ENCODE results near the gene RREB1. TPM values are rescaled to one million over a fixed set of nuclear protein-coding genes. Genes with fewer than 3 reads are reported as not detected.

Gene RREB1
- total RNA-seq, 2 donors from 2014 or later = 16.0 to 16.4 TPM

DNA sequence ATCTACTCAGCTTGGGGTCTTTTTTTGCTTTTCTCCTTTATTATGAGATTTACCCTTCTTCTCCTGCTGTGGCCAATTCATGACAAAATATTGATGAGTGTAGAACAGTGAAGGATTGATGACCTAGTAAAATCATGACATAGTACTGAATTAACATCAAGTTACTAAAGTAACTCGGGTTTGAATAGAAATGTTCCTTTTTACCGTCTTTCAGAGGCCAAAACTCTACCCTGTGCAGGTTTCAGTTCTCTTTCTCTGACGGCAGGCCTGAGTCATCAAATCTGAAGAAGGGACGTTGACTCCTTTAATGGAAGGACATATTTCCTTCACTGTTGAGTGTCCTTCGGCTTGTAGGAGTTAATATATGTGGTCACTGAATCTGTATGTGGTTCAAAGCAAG, 80.7 kb downstream of the RREB1 start:
- peak in 1 of 2 donors; percentile 48 for ATAC-seq (replicated peaks in 1 of 2)
- H3K9me3 Mint-ChIP-seq = no peaks in the 10 kb centered on the region
- peak overlapping the region; percentile 80 for H3K27ac Mint-ChIP-seq
- H3K4me3 Mint-ChIP-seq = no peak overlapping the region
- H3K27me3 Mint-ChIP-seq (ENCODE audit: low read depth) = no peaks in the 10 kb centered on the region
- peaks cover 5 to 37% of the 10 kb centered on the region in 2 donors for H3K36me3 Mint-ChIP-seq (ENCODE audit: insufficient read depth in 2 of 2)
- no peak for DNase-seq
- H3K4me1 Mint-ChIP-seq (ENCODE audit: low read depth) = peaks cover 12% of the 10 kb centered on the region

DNA sequence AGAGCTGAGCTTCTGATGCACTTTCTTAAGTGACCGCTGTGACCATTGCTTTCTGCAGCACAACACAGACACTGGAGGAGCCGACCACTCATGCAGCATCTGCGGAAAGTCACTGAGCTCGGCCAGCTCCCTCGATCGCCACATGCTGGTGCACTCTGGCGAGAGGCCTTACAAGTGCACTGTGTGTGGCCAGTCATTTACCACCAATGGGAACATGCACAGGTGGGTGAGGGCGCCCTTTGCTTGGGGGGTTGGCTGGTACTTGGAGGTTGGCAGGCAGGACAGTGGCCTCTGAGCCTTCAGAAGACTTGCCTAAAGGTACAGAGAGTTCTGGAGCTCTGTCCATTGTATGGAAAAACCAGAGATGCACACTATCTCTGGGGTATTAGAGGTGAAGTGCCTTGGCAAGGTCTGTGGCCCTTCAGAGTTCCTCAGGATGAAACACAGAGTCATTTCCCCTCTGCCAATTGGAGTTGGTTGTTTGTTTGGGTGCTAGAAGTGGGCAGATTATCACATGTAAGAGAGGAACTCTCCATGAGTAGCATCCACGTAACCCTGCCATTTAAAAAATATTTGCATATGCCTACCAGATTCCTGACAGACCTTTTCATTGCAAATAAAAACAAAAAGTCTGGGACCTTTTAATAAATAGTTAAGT, 81.5 kb downstream of the RREB1 start:
- Mint-ChIP-seq H3K9me3 (no peaks in the 10 kb centered on the region), H3K4me3 (no peak overlapping the region), H3K27me3 (ENCODE audit: low read depth) (no peaks in the 10 kb centered on the region), H3K36me3 (ENCODE audit: insufficient read depth in 2 of 2) (peaks cover 5 to 37% of the 10 kb centered on the region in 2 donors), H3K27ac (no peak overlapping the region), H3K4me1 (ENCODE audit: low read depth) (peaks cover 12% of the 10 kb centered on the region)
- ATAC-seq (replicated peaks in 1 of 2) (no peak), DNase-seq (no peak)

DNA sequence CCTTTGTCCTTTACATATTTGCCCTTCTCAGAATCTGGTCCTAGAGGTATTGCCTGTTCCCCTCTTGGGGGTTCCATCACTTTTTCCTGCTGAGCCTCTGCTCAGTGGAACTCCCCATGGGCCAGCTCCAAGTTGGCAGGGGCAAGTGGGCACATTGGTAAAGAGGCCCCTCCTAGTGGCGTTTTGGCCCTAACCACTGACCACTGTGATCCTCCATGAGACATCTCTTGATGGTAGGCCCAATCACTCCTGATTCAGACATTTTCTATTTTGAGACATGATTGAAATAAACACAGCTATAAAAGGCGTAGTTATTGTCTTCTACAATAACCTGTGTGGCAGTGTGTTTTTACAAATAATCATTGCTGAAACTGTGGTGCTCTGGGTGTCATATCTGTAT, 83.0 kb downstream of the RREB1 start:
- DNase-seq (no peak), ATAC-seq (replicated peaks in 1 of 2) (no peak)
- peaks cover 19% of the 10 kb centered on the region for H3K4me1 Mint-ChIP-seq (ENCODE audit: low read depth)
- peaks cover 5 to 35% of the 10 kb centered on the region in 2 donors for H3K36me3 Mint-ChIP-seq (ENCODE audit: insufficient read depth in 2 of 2)
- H3K27ac Mint-ChIP-seq = no peak overlapping the region
- H3K4me3 Mint-ChIP-seq = no peak overlapping the region
- H3K27me3 Mint-ChIP-seq (ENCODE audit: low read depth) = no peaks in the 10 kb centered on the region
- H3K9me3 Mint-ChIP-seq = no peaks in the 10 kb centered on the region

DNA sequence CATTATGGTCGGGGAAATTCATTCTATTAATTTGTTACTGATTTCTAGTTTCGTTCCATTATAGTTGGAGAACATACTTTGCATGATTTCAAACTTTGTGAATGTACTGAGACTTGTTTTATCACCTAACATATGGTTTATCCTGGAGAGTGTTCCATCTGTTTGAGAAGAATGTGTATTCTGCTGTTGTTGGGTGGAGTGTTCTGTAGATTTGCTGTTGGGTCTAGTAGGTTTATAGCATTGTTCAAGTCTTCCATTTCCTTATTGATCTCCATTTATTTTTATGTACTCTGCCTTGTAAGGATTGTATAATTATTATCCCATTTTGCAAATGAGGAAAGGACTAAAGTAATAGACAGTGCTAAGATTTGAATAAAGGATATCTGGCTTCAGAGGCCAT, 85.4 kb downstream of the RREB1 start:
- Mint-ChIP-seq H3K27me3 (ENCODE audit: low read depth) (no peaks in the 10 kb centered on the region), H3K4me3 (no peak overlapping the region), H3K9me3 (no peaks in the 10 kb centered on the region), H3K36me3 (ENCODE audit: insufficient read depth in 2 of 2) (peaks cover 5 to 36% of the 10 kb centered on the region in 2 donors), H3K27ac (no peak overlapping the region), H3K4me1 (ENCODE audit: low read depth) (peaks cover 33% of the 10 kb centered on the region)
- ATAC-seq (replicated peaks in 1 of 2) (no peak), DNase-seq (no peak)

DNA sequence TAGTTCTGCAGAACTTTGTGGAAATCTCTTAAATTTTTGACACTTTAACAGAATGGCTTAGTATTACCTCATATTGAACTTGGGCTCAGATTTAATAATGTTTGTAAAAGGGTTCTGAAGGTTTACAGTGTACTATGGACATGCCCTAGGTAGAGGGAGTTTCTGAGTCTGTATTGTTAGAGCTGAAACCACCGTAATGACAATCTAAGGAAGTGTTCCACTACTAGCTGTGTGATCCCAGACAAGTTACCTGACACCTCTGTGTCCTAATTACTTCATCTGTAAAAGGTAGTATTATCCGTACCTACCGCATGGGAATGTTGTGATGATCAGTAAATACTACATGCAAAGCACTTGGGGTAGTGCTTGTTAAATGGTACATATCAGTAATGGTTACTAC, 86.9 kb downstream of the RREB1 start:
- Mint-ChIP-seq H3K9me3 (no peaks in the 10 kb centered on the region), H3K27ac (no peak overlapping the region), H3K27me3 (ENCODE audit: low read depth) (no peaks in the 10 kb centered on the region), H3K4me1 (ENCODE audit: low read depth) (peaks cover 33% of the 10 kb centered on the region), H3K4me3 (no peak overlapping the region), H3K36me3 (ENCODE audit: insufficient read depth in 2 of 2) (peaks cover 4 to 27% of the 10 kb centered on the region in 2 donors)
- DNase-seq (no peak), ATAC-seq (replicated peaks in 1 of 2) (no peak)

DNA sequence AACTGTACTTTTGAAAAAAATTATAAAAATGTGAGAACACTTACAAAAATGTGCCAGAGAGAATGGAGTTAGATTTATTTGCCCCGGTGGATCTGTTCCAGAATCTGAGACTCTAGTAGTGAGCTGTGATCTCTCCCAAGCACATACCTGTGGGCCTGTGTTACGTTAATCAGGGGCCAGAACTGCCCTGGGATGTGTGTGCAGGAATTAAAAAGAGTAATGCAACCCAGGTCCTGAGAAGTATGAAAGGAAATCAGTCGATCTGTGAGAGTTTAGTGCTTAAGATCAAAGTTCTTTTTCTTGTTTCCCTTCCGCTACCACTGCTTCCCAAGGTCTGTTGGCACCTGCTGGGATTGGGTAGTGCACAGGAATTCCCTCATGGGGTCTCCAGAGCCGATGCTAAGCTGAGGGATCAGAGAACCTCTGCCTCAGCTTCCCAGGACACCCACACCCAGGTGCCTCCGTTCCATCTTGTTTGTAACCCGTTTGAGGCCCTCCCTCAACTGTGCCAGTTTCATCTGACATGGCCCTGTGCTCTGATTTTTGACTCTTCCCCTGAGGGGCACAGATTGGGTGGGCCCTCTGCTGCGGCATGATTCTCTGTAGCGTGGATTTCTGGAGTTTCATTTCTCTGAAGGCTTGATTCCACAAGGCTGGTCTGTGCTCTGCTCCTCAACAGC, 87.7 kb downstream of the RREB1 start:
- H3K4me3 Mint-ChIP-seq = peak overlapping the region; percentile 60 to 74
- DNase-seq (no peak), ATAC-seq (replicated peaks in 1 of 2) (peak in 1 of 2 donors; percentile 23)
- H3K36me3 Mint-ChIP-seq (ENCODE audit: insufficient read depth in 2 of 2) = peaks cover 4 to 21% of the 10 kb centered on the region in 2 donors
- no peak overlapping the region for H3K27ac Mint-ChIP-seq
- no peaks in the 10 kb centered on the region for H3K27me3 Mint-ChIP-seq (ENCODE audit: low read depth)
- H3K9me3 Mint-ChIP-seq = no peaks in the 10 kb centered on the region
- H3K4me1 Mint-ChIP-seq (ENCODE audit: low read depth) = peaks cover 35% of the 10 kb centered on the region

DNA sequence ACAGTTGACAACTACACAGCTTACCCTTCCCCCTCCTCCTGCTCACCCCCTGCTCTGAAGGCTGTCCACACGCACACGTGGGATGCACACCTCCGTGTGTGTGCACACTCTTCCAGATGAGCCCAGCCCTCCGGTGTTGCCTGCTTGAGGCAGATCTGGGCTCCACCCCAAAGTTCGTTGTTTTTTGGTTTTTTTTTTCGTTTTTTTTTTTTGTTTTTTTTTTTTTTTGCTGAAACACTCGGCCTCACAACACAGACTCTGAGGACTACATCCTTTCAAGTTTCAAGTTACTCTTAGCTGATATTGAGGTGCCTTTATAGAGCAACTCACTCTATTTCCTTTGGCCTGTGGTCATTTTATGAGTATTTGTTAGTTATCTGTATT, 88.2 kb downstream of the RREB1 start:
- no peaks in the 10 kb centered on the region for H3K27me3 Mint-ChIP-seq (ENCODE audit: low read depth)
- DNase-seq (no peak), ATAC-seq (replicated peaks in 1 of 2) (peak; percentile 54 to 55)
- peaks cover 0 to 17% of the 10 kb centered on the region in 2 donors for H3K36me3 Mint-ChIP-seq (ENCODE audit: insufficient read depth in 2 of 2)
- peak overlapping the region; percentile 60 for H3K27ac Mint-ChIP-seq
- H3K9me3 Mint-ChIP-seq = no peaks in the 10 kb centered on the region
- peak overlapping the region; percentile 60 to 74 for H3K4me3 Mint-ChIP-seq
- H3K4me1 Mint-ChIP-seq (ENCODE audit: low read depth) = peaks cover 35% of the 10 kb centered on the region

DNA sequence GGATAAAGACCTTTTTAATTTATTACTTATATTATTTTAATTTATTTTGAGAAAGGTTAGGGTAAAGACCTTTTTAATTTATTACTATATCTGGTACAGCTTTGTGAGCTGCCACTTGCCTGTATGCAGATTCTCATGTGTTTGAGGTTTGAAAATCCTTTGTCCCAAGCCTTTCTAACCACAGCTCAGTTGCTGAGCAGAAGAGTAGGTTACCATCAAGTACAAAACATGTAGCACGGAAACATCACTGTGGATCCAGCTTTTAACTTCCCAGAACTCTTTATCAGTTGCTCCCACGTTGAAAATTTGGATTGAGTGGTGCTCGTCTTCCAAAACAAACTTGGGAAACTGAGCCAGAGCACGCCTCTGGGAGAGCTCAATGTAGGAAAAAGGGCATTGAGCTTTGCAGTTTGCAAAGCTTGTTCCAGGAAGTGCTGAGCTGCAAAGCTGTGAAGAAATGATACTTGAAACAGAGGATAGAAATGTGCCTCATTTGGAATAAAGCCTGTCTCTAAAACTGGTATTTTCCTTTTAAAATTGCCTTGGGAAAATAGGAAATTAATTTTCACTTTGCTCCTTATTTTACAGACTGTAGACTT, 89.0 kb downstream of the RREB1 start:
- H3K9me3 Mint-ChIP-seq = no peaks in the 10 kb centered on the region
- no peak overlapping the region for H3K4me3 Mint-ChIP-seq
- no peak for ATAC-seq (replicated peaks in 1 of 2)
- peaks cover 39% of the 10 kb centered on the region for H3K4me1 Mint-ChIP-seq (ENCODE audit: low read depth)
- H3K36me3 Mint-ChIP-seq (ENCODE audit: insufficient read depth in 2 of 2) = peaks cover 0 to 15% of the 10 kb centered on the region in 2 donors
- no peak for DNase-seq
- H3K27me3 Mint-ChIP-seq (ENCODE audit: low read depth) = no peaks in the 10 kb centered on the region
- H3K27ac Mint-ChIP-seq = no peak overlapping the region

DNA sequence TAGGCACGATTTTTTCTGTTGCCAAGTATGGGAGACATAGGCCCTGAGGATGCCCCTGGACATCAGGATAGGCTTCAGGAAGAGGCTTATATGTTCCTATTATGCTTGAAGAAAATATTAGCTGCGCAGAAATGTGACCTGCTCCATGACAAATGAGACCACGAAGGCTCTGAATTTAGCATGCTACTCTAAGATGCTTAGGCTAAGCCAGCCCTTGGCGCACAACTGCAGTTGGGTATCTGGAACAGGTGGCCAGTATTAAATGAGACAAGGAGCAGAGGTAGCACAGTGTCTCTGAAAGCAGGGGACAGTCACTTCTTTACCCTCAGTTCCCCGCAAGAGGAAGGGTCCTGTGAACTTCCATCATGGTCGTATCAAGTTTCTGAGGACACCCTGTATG, 90.0 kb downstream of the RREB1 start:
- peaks cover 46% of the 10 kb centered on the region for H3K4me1 Mint-ChIP-seq (ENCODE audit: low read depth)
- no peak for ATAC-seq (replicated peaks in 1 of 2)

DNA sequence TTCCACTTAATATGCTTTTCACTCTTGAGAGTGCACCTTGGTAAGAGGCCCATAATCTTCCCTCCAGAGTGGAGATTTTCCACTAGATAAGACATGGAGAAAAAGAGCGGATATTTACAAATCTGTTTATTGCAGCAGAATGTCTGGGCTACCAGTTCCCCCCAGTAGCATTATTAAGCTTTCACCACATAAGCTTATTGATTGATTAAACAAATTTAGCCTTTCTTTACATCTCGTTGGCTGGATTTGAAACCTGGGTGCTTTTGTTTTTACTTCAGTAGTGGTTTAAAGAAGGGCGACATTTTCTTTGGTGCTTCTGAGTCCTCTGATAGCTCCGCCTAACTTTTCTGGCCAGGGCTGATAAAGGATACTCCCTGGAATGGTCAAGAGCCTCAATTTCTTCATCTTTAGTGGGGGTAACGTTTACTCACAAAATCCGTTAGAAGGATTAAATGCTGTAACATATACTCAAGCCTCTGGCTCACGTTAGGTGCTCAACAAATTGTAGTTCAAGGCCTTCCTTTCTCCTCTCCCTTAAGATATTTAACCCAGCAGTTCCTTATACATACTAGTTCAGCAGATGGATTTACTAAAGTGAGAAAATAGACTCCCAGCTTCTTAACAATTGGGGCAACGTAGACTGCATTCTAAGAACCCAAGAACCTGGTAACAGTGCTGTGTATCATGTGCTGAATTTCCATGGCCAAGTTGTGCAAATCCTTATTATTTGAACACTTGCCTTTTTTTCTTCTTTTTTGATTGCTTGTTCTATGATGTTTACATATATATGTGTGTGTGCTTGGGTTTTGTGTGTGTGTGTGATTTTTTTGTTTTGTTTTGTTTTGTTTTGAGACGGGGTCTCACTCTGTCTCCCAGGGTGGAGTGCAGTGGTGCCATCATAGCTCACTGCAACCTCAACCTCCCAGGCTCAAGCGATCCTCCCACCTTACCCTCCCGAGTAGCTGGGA, 91.4 kb downstream of the RREB1 start:
- DNase-seq (no peak), ATAC-seq (replicated peaks in 1 of 2) (no peak)
- Mint-ChIP-seq H3K4me3 (no peak overlapping the region), H3K9me3 (no peaks in the 10 kb centered on the region), H3K27ac (no peak overlapping the region), H3K4me1 (ENCODE audit: low read depth) (peaks cover 48% of the 10 kb centered on the region), H3K27me3 (ENCODE audit: low read depth) (no peaks in the 10 kb centered on the region), H3K36me3 (ENCODE audit: insufficient read depth in 2 of 2) (peaks cover 2 to 3% of the 10 kb centered on the region in 2 donors)

More for the DNA sequence above, 90.0 kb downstream of the RREB1 start:
- no peak overlapping the region for H3K4me3 Mint-ChIP-seq
- H3K36me3 Mint-ChIP-seq (ENCODE audit: insufficient read depth in 2 of 2) = peaks cover 3 to 10% of the 10 kb centered on the region in 2 donors
- H3K9me3 Mint-ChIP-seq = no peaks in the 10 kb centered on the region
- H3K27ac Mint-ChIP-seq = no peak overlapping the region
- DNase-seq = no peak
- no peaks in the 10 kb centered on the region for H3K27me3 Mint-ChIP-seq (ENCODE audit: low read depth)

DNA sequence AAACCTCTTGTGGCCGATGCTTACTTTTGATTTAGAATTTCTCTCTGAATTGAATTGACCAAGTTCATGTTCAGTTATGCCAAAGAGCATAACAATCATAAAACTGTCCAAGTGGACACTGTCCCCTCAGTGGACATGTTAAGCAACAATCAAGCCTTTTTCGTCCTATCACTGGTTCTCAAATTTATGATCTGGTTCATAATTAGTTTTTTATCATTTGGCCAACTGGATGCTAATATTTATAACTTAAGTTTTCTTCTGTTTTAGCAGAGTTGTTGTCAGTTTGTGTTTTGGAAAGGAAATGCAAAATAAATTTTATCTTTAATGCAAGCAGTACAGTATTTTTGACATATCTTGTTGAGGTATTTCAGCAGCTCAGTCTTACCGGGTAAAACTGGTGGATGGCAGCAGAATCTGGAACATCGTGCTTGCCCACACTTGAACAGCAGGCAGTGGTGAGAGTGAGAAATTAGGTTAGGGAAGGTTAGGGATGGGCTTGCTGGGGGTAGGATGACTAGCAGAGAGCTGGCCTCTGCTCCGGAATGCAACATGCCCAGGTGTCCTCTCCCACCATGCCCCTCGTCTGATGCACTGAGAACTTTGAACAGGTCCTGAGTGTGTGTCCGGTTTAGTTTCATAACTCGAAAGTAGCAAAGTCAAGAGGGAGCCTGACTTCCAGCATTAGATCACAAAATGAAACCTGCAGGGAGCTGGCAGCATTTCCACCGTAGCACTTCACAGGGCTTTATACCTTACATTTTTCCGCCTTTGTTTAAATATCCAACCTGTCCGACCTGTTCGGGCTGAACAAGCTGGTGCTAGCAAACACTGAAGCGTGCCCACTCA, 93.1 kb downstream of the RREB1 start:
- Mint-ChIP-seq H3K4me3 (no peak overlapping the region), H3K9me3 (no peaks in the 10 kb centered on the region), H3K4me1 (ENCODE audit: low read depth) (peaks cover 40% of the 10 kb centered on the region), H3K27ac (no peak overlapping the region), H3K27me3 (ENCODE audit: low read depth) (no peaks in the 10 kb centered on the region), H3K36me3 (ENCODE audit: insufficient read depth in 2 of 2) (peaks cover under 1 to 3% of the 10 kb centered on the region in 2 donors)
- DNase-seq (no peak), ATAC-seq (replicated peaks in 1 of 2) (no peak)

DNA sequence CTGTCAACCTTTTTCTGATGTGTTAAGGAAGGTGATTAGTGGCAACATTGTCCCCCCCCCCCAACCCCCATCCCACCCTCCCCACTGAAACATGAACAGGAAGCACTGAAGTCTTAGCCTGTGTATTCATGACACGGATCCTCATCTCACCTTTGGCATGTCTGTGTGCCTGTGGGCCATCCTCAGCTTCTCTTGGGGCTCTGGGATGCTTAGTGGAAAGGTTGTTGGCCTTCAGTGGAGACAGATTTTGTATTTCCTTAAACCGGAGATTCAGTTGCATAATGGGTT, 93.6 kb downstream of the RREB1 start:
- H3K27ac Mint-ChIP-seq = no peak overlapping the region

More for the DNA sequence above, 93.6 kb downstream of the RREB1 start:
- no peaks in the 10 kb centered on the region for H3K9me3 Mint-ChIP-seq
- peaks cover 35% of the 10 kb centered on the region for H3K4me1 Mint-ChIP-seq (ENCODE audit: low read depth)
- H3K4me3 Mint-ChIP-seq = no peak overlapping the region
- DNase-seq = no peak
- no peaks in the 10 kb centered on the region for H3K27me3 Mint-ChIP-seq (ENCODE audit: low read depth)
- no peak for ATAC-seq (replicated peaks in 1 of 2)
- H3K36me3 Mint-ChIP-seq (ENCODE audit: insufficient read depth in 2 of 2) = peaks cover 0 to 3% of the 10 kb centered on the region in 2 donors

Data from activated T-cell treated with anti-CD3 and anti-CD28 coated beads, Interleukin-2, amount 50 U/mL, for 72 hours (primary cell).